Measurements from ENCODE around the gene VWA3A.
"Not testable (repeated sequence)": the region's sequence is repeated elsewhere in the genome, so short reads cannot be mapped to it uniquely, and the experiment has no call there.

VWA3A gene

DNA sequence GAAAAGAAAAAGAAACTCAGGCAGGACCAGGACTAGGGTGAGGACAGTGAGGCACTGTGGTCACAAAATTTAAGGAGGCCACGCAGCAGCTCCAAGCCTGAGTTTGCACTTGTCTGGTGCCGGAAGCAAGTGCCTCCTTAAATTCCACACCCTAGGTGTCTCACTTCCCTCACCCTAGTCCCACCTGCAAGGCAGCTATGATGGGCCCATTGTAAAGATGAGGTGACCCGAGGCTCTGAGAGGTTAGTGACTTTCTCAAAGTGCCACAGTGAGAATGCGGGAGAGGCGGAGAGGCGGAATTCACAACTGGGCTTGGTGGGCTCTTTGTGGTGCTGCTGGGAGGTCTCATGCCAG lies 92.3 kb downstream of the VWA3A start:
- DNase-seq: no peak

DNA sequence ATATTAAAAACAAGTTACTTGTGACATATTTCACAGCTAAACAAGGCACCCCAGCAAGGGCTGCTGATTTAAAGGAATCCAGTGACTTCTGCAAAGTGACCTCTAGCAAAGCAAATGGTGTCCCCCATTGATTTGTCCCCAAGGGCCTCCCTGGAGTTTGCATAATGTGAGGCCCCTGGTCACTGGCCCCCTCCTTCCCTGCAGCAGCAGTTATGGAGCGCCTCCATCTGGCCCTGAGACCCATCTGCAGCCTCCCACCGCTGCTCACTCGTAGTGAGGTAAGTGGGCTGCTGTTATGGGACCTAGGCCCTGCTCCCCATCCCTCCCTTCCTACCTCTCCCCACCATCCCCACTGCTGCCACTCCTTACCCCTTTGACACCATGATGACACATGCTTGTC lies 94.2 kb downstream of the VWA3A start:
- no peak for DNase-seq

DNA sequence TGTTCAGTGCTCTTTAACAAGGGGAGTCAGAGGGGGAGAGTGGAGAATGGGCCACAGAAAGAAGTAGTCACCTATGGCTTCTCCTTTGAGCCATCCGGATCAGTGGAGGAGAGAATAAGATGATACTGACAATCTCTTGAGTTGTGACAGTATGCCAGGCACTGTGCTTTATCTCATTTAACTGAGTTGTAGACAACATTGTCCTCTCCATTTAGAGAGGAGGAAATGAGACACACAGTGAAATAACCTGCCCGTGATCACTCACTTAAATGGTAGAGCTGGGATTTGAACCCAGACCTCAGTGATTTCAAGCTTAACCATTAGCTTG lies 95.9 kb downstream of the VWA3A start:
- DNase-seq: no peak

DNA sequence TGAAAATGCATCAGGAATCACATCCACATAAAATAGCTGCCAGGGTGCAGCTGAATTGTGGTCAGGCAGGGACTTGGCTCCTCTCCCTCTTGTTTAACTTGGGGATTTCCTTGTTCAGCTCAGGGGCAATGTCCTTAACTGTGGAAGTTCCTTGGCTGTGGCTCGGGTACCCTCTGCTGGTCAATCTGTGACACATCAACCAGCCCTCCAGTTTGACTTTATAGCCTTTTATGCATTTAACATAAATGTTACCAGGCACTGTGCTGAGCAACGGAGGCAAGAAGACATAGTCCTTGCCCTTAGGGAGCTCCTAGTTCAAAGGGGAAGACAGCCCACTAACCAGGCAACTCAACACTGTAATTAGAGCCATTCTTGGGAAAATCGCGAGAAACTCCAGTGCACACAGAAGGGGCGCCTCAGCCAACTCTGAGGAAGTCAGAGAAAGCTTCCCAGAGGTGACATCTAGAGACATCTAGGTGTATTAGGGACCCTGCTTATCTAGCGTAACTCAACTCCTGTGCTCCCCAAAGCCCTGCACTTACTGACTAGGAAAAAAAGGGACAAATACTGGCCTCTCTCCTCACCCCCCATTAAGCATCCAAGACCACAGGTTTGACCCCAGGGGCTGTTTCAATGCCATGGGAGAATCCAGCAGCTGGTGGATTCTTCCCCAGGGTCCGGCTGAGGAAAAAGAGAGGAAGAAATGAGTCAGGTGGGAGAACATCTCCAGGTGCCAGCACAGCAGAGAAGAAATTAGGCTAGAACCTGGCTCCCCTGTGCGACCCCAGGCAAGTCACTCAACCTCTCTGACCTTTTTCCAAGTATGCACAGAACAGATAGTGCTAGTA lies 96.5 kb downstream of the VWA3A start:
- peak in 1 of 2 experiments; percentile 17 for DNase-seq

DNA sequence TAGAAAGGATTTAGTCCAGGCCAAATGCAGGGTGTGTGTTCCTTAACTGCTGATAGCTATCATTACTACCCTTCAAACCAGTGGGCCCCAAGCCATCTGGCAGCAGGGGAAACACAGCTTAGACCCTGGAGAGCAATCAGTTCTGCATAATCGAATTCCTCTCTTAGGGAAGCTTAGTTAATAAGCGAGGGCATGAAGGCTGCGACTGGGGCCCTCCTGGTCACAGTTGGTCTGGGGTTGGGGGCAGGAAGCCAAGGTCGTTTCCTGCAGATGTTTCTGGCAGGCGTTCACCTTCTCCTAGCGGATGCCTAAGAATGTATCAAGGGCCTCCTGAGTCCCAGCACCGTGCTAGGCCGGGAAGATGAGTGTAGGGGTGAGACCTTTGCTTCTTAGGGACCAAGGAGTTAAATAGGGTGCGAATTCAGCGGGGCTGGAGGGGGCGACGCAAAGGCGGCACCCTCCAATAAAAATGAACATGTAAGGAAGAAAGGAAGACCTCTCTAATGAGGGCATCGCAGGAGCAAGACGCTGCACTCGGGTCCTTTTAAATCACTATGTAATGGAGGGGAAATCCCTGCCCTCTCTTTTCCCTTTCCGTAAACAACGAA lies 97.2 kb downstream of the VWA3A start:
- no peak for DNase-seq

DNA sequence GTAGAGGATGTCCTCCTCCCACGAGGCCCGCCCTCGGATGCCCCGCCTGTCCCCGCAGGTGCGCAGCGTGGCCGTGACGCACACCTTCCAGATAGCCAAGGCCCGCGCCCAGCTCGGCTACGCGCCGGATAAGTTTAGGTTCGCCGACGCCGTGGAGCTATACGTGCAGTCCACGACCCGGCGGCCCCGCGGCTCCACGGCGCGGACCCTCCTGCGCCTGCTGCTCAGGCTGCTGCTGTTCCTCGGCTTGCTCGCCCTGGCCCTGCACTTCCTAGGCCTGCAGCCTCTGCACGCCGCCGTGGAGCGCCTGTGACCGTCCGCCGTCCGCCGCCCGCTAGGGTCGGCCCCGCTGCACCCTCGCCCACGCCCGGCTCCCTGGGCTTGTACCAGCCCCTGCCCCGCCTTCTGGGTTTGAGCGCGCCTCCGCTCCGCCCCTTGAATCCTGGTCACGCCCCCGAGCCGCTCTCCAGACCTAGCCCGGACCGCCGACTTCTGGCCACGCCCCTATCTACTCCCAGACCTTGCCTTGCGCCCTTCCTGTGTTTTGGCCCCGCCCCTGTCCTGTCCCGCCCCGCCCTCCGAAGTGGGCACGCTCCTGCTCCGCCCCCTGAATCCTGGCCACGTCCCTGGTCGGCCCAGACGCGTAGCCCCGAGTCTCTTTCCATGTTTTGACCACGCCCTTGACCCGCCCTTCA lies 97.9 kb downstream of the VWA3A start:
- peak in 1 of 2 experiments; percentile 100 for DNase-seq

DNA sequence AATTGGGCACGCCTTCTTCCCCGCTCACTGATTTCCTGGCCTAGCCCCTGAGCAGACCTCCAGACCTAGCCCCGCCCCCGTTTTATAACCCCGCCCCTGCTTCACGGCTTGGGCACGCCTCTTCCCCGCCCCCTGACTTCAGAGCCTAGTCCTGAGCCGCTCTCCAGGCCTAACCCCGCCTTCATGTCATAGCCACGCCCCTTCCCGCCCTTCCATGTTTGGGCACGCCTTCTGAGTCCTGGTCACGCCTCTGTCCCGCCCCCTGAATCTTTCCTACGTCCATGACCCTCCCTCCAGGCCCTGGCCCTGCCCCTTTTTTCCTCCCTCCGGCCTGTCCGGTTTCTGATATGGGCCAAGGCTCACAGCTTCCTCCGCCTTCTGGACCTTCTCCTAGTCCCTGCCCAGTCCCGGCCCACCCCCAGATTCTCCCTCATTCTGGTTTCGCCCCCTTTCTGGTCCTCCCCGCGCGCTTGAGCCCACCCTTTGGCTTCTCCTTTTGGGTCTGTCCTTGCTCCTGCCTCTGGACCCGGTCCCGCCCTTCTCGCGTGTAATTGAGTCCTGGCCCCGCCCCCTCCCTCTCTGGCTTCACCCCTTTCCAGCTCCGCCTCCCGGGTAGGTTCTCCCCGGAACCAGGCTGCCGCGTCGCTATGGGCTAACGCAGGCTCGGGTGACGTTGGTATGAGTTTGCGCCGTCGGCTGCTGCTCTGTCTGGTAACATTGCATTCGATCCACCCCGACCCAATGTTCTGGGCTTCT lies 98.6 kb downstream of the VWA3A start:
- peak; percentile 97 to 100 for DNase-seq

DNA sequence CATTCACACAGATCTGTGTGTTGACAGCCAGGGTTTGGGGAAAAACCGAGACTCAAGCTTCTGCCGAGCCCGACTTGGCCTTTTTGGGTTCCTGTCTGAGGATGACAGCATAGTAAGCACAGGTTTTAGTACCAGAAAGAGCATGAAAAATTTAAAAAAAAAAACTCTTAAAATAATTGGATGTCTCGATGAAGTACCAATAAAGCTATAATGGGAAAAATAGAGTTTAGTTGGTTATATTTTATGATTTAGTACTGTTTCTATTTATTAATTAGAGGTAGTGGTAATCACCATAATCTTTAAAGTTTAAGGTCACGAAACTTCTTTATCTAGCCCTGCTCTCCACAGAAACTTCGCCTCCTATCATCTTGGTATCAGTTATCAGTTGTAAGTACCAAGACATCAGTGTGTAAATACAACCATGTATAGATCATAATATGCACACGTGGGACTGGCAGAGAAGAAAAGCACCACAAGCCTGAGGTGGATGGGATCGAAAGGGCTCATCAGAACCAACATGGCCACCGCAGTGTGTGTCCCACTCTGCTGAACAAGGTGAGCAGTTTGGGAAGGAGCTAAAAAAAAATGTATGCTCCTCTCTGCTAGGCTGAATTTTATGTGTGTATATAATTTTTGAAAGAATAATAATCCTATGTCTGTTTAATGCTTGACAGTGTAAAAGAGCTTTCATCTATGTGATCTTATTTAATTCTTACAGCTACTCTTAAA lies 99.4 kb downstream of the VWA3A start:
- DNase-seq: peak in 1 of 2 experiments; percentile 36

DNA sequence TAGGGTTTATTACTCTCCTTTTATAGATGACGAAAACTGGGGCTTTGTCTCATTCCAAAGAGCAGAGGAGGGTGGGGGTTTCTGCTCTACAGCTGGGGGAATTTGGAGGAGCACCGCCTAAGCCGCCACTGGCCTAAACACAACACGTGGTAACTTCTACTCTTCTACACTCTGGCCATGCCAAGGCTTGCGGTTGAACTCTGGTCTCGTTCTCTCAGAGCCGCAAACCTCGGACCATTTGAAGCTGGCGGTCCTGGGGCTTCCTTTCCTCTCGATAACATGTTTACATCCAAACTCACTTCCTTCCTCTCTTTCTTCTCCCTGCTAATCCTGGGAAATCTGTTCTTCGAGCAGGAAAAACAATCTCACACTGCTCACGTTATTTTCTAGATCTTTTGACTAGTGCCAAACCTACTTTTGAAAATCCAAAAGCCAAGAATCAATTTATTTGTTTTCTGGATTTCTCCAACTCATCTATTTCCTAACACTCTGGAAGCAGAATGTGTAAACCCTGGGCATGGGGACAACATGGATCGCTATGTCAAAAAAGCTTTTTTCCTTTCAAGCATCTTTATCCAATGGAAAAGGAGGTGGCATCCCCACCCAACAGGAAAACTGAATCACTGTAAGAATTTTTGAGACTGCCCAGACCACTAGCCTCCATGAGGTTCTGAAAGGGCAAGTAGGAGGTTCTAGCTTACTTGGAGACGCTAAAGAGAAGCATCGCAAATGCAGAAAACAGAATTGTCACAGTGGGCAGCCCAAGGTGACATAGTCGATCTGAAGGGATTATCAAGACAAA lies 100.1 kb downstream of the VWA3A start:
- no peak for DNase-seq

DNA sequence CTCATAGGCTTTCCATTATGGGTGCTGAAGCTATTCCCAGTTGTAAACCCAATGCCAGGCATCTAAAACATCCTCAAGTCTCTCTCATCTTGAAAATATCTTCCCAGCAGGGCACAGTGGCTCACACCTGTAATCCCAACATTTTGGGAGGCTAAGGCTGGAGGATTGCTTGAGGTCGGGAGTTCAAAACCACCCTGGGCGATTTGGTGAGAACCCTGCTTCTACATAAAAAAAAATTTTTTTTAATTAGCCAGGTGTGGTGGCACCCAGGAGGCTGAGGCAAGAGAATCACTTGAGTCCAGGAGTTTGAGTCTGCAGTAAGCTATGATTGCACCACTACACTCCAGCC lies 100.7 kb downstream of the VWA3A start:
- no peak for DNase-seq

DNA sequence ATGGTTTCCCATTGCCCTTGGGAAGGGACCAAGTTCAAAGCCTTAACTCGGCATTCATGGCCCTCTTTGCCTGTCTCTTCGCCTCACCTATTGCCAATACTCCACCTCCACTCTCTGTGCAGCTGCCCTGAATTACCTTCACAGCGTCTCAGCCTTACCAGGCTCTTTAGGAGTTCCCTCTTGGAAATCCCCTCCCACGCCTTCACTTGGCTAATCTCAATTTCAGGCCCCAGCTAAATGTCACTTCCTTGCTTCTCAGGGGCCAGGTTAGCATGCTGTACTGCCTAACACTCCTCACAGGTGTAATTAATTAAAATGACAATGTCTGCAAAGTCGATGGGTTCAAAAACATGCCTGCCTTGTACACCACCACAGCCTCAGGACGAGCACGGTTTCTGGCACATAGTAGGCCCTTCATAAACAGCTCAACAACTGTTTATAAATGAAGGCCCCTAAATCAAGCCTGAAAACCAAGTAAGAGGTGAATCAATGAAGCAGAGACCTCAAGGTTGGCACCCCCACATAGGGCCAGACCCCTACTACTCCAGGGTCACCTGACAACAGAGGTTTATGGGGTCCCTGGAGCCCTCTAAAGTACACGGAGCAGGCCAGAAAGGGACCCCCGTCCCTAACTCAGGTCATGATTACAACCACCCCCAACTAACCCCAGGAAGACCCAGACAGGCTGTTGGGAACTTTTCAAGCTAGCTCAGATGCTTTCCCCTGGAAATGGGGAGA lies 102.5 kb downstream of the VWA3A start:
- no peak for DNase-seq

DNA sequence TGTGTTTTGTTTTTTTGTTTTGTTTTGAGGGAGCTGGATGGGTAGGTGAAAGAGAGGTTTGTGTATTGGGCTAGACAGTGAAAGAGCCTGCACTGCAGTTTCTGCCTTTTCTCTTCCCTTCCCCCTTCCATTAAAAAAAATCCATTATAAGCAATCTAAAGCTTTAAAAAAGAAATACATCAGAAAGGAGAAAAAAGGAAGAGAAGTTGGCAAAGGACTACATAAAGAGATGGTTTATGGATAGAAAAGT lies 103.0 kb downstream of the VWA3A start:
- DNase-seq: no peak

DNA sequence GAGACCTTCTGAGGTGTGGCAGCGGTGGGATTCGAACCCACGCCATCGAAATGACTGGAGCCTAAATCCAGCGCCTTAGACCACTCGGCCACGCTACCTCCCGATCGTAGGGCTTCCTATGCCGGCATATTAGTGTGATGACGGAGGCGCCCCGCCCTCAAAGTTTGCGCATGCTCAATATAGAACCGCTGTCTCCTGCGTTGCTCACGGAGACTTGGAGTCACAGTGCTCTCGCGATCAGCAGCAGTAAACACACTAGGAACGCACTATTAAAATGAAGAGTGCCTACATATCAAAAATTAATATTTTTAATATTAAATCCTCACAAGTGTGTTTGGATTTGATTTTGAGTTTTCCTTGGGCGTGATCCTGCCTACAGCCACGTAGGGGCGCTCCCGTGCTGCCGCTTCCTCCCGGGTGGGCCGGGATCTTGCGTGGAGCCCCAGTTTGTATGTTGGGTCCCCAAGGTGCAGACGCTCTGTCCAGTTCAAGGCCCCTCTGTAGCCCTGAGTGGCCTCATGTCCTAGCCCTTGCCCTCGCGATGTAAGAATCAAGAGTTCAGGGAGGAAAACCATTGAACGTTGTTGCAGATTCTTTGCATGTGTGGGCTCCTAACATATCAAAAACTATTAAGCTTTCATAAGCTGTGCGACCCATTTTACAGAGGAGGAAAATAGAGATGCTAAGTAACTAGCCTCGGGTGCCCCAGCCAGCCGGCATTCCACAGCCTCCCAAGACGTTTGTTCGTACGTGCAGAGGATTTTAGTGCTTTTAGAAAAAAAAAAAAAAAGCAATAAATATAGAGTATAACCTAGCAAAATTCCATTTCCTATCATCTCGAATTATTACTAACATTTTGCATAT lies 103.6 kb downstream of the VWA3A start:
- peak; percentile 43 to 85 for DNase-seq

DNA sequence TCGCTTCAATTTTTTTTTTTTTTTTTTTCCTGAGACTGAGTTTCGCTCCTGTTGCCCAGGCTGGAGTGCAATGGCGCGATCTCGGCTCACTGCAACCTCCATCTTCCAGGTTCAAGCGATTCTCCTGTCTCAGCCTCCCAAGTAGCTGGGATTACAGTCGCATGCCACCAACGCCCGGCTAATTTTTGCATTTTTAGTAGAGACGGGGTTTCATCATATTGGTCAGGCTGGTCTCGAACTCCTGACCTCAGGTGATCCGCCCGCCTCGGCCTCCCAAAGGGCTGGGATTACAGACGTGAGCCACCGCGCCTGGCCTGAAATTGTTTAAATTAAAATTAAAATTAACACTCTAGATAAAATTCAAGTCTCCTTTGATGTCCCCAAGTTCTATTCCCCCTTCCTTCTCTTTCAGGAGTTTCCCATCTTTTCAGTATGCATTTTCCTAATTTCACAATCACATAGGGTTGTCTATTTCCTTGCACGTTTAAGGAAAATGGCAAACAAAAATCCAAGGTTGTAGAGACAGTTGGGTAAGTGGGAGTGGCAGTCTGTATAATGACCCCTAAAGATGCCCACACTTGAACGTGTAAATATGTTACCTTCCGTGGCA lies 104.3 kb downstream of the VWA3A start:
- not testable (repeated sequence) for DNase-seq

DNA sequence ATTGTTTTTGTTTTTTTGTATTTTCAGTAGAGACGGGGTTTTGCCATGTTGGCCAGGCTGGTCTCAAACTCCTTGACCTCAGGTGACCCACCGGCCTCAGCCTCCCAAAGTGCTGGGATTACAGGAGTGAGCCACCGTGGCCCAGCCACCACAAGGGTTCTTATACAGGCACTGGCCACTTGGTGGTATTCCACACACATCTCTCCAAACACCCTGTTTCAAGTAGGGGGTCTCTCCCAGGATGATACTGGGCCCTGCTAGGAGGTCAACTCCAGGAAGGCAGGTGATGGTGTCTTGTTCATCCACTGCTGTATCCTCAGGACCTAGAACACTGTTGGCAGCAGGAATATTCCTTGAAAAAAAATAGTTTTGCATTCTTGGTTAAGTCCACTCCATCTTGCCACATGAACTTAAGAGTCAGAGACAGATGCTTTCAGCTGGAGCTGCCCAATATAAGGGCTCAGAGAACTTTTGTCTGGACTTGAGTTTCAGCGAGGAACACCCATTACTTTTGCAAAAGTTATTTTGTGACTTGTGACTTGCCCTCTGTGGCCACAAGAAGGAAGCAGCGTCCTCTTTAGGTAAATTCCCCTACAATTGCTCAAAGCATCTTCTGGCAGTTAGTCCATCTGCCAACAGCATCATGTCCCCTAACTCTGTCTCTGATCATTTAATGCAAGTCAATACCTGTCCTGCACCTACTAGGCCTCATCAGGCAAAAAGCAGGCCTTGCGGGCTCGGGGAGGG lies 106.4 kb downstream of the VWA3A start:
- DNase-seq: no peak

DNA sequence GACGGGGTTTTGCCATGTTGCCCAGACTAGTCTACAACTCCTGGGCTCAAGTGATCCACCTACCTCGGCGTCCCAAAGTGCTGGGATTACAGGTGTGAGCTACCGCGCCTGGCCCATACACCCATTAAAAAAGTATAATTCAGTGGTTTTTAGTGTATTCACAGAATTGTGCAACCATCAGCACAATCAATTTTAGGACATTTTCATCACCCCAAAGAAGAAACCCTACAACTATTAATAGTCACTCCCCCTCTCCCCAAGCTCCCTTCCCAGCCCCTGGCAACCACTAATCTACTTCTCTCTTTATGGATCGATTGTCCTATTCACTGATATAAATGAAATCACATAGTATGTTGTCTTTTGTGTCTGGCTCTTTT lies 109.9 kb downstream of the VWA3A start:
- DNase-seq: no peak

DNA sequence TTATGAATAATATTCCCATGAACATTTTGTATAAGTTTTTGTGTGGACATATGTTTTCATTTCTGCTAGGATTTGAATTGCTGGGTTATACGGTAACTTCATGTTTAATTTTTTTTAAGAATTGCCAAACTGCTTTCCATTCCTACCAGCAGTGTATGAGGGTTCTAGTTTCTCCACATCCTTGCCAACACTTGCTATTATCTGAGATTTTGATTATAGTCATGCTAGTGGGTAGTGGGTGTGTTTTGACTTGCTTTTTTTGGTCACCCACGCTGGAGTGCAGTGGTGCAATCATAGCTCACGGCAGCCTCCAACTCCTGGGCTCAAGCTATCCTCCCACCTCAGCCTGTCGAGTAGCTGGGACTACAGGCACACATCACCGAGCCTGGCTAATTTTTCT lies 110.8 kb downstream of the VWA3A start:
- DNase-seq: no peak

DNA sequence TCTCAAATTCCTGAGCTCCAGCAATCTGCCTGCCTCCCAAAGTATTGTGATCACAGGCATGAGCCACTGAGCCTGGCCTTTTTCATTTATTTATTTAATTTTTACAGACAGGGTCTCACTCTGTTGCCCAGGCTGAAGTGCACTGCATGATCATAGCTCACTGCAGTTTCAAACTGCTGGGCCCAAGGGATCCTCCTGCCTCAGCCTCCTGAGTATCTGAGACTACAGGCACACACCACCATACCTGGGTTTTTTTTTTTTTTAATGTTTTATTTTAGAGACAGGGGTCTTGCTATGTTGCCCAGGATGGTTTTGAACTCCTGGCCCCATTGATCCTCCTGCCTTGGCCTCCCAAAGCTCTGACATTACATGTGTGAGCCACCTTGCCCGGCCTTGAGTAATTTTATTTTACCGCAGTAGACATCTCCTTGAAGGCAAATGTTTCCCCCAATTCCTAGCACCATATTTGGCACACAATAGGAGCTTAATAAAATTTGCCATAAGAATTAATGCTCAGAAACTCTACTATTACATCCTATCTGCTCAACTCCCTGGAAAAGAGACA lies 111.8 kb downstream of the VWA3A start:
- DNase-seq: no peak

DNA sequence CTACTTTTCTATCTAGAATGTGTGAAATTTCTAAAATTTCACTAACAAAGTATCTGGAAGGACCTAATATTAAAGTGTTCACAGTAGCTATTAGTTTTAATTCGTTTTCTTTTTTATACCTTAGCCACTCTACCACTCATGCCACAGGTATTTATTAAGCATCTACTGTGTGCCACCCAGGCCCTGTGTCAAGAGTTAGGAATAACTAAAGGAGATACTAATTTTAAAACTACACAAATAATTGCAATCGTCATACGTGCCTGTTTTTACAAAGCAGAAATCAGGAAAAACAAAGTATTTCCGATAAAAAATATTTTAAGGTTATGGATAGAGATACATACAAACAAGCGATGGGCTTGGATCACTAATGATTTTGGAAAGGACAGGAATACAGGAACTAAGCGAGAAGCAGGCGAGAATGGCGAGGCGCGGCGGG lies 113.3 kb downstream of the VWA3A start:
- no peak for DNase-seq

All from cerebellar nuclear complex (tissue), 1 donor.